A549 (cell line): ENCODE data around the gene HSD17B4.

Source experiments
- CTCF ChIP-seq: fragments of >200 bp; sonication (Bioruptor Twin); formaldehyde crosslinking; IDR thresholded peaks from 3 replicates; pipeline ENCODE4 v1.5.1; 2016
- SREBF2 ChIP-seq: fragments of 450-650 bp; IDR thresholded peaks from 2 replicates; pipeline ENCODE4 v1.6.1; 2014; ENCODE audit warnings: mild to moderate bottlenecking, moderate library complexity

GRCh38 chr5:119417891-119418605 lies 34.2 kb upstream of the HSD17B4 start:
- no peak for TF ChIP-seq SREBF2
- TF ChIP-seq CTCF, result no peak
